IgD-negative memory B cell (primary cell): ENCODE measurements around the gene TMEM250. TPM values are rescaled to one million over a fixed set of nuclear protein-coding genes. Genes with fewer than 3 reads are reported as not detected.

Source experiments
- H3K27ac Mint-ChIP-seq, 3 donors: one replicate each; pipeline ENCODE4 v1.8.0; 2020 to 2022; ENCODE audit warnings: mild to moderate bottlenecking in 3 of 3, mixed read lengths in 3 of 3, moderate library complexity in 1 of 3
- H3K27me3 Mint-ChIP-seq: one replicate; pipeline ENCODE4 v1.8.0; 2021; ENCODE audit warnings: mixed read lengths
- H3K36me3 Mint-ChIP-seq: one replicate; pipeline ENCODE4 v1.8.0; 2020; ENCODE audit warnings: mild to moderate bottlenecking, mixed read lengths
- H3K4me1 Mint-ChIP-seq, 3 donors: one replicate each; pipeline ENCODE4 v1.8.0; 2020 to 2022; ENCODE audit warnings: mixed read lengths in 3 of 3, mild to moderate bottlenecking in 1 of 3
- H3K4me3 Mint-ChIP-seq, 4 donors: one replicate each; pipeline ENCODE4 v1.8.0; 2020 to 2022; ENCODE audit warnings: mild to moderate bottlenecking in 4 of 4, mixed read lengths in 4 of 4, moderate library complexity in 3 of 4
- H3K9me3 Mint-ChIP-seq, 3 donors: one replicate each; pipeline ENCODE4 v1.8.0; 2020 to 2021; ENCODE audit warnings: mixed read lengths in 3 of 3, mild to moderate bottlenecking in 1 of 3
- polyA plus RNA-seq: library from polyadenylated mRNA; unstranded; fragments of 300-500 nt; fragmentation: Illumina TruSeq; gene quantifications from one replicate; pipeline ENCODE4 v1.2.3, GENCODE V29; 2021

TMEM250 gene
- polyA plus RNA-seq: 30.3 TPM

GRCh38 chr9:136118320-136119060 lies at the start of gene TMEM250:
TMEM250 (minus strand) TSS chr9:136118875; CDS start chr9:136116900, 1,975 bp downstream.
- Mint-ChIP-seq H3K27ac (peak within 1 kb of the TSS; percentile 91 to 97 (median 93)), H3K9me3 (no peaks in the 10 kb centered on the region), H3K27me3 (no peaks in the 10 kb centered on the region), H3K36me3 (peaks cover 2% of the 10 kb centered on the region), H3K4me1 (peaks cover 0 to 9% (median 2%) of the 10 kb centered on the region in 3 donors), H3K4me3 (peak within 1 kb of the TSS; percentile 82 to 95 (median 92))

DNA sequence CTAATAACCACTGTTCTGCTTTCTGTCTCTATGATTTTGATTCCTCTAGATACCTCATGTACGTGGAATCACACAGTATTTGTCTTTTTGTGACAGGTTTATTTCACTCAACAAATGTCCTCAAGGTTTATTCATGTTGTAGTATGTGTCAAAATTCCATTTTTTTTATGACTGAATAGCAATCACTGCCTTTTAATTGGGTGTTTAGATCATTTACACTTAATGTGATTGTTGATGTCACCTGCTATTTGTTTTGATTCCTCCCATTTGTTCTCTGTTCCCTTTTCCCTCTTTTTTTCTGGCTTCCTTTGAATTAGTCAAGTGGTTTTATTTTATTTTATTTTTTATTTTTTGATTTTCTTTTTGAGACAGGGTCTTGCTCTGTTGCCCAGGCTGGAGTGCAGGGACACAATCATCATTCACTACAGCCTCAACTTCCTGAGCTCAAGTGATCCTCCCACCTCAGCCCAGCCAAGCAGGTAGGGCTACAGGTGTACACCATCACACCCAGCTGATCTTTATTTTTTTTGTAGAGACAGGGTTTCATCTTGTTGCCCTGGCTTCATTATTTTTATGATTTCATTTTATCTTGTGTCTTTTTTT lies 44.7 kb upstream of the TMEM250 start:
- peaks cover 3% of the 10 kb centered on the region for H3K27me3 Mint-ChIP-seq
- no peaks in the 10 kb centered on the region for H3K4me1 Mint-ChIP-seq
- no peak overlapping the region for H3K4me3 Mint-ChIP-seq
- H3K36me3 Mint-ChIP-seq: no peaks in the 10 kb centered on the region
- no peak overlapping the region for H3K27ac Mint-ChIP-seq
- peaks cover 0 to 6% (median 5%) of the 10 kb centered on the region in 3 donors for H3K9me3 Mint-ChIP-seq

DNA sequence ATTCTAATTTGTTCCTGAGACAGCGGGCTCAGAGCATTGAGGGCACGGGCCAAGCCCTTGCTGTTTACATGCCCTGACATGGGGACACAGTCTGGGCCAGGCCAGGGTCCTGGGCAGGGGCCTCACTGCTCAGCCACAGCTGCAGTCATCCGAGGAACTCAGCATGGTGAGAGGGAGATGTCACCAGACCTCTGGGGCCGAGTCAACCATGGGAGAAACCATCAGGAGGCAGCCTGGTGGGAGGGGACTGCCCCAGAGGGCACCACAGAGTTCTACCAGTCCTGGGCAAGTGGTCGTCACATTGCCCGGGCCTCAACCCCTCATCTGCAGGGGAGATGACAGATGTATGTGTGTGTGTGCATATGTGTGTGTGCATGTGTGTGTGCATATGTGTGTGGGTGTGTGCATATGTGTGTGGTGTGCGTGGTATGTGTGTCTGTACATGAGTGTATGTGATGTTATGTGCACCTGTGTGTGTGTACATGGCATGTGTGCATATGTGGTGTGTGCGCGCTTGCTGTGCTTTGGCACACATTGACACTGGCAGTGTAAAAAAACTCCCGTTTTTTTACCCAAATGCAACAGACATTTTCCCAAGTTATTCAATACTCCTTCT lies 42.4 kb upstream of the TMEM250 start:
- no peaks in the 10 kb centered on the region for H3K36me3 Mint-ChIP-seq
- H3K9me3 Mint-ChIP-seq: peaks cover 0 to 6% (median 5%) of the 10 kb centered on the region in 3 donors
- no peak overlapping the region for H3K4me3 Mint-ChIP-seq
- no peak overlapping the region for H3K27ac Mint-ChIP-seq
- peaks cover 4% of the 10 kb centered on the region for H3K27me3 Mint-ChIP-seq
- no peaks in the 10 kb centered on the region for H3K4me1 Mint-ChIP-seq

DNA sequence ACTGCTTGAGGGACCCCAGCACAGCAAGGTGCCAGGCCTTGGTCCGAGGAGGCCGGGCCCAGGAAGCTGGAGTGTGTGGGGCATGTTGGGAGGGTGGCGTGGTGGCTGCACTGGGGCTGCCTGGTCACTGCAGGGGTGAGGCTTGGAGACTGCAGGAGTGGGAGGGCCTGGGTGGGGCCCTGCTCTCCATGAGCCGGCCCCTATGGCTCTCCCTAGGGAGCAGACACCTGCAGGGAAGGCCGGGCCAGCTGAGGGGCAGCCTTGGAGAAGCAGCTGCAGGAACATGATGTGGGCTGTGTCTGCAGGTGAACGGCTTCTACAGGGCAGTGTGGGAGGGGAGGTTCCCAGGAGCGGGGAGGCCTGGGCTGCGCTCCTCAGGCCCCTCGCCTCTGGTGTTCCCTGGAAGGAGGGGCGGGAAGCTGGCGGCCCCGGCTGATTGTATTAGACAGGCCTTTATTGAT lies 41.7 kb upstream of the TMEM250 start:
- Mint-ChIP-seq H3K27ac (no peak overlapping the region), H3K9me3 (peaks cover 0 to 6% (median 5%) of the 10 kb centered on the region in 3 donors), H3K4me1 (no peaks in the 10 kb centered on the region), H3K4me3 (no peak overlapping the region), H3K36me3 (no peaks in the 10 kb centered on the region), H3K27me3 (peaks cover 7% of the 10 kb centered on the region)

DNA sequence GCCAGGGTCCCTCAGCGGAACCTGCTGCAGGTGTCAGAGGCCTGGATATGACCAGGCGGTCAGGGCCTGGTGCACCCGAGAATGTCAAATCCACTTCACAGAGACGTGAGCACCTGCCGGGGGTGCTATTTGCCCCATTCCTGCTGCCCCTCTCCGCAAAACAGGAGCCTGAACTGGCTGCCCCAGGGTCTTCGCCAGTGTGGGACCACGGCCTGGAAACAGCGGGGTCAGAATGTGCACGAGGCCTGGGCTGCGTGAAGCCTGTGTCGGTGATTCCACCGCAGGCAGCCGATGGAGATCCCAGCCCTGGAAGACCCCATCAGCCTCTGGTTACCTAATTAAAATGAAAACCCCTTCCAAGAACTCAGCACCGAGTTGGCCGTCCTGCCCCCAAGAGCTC lies 41.2 kb upstream of the TMEM250 start:
- Mint-ChIP-seq H3K27me3 (peaks cover 10% of the 10 kb centered on the region), H3K27ac (no peak overlapping the region), H3K9me3 (peaks cover 0 to 5% (median 5%) of the 10 kb centered on the region in 3 donors), H3K36me3 (no peaks in the 10 kb centered on the region), H3K4me1 (no peaks in the 10 kb centered on the region), H3K4me3 (no peak overlapping the region)

DNA sequence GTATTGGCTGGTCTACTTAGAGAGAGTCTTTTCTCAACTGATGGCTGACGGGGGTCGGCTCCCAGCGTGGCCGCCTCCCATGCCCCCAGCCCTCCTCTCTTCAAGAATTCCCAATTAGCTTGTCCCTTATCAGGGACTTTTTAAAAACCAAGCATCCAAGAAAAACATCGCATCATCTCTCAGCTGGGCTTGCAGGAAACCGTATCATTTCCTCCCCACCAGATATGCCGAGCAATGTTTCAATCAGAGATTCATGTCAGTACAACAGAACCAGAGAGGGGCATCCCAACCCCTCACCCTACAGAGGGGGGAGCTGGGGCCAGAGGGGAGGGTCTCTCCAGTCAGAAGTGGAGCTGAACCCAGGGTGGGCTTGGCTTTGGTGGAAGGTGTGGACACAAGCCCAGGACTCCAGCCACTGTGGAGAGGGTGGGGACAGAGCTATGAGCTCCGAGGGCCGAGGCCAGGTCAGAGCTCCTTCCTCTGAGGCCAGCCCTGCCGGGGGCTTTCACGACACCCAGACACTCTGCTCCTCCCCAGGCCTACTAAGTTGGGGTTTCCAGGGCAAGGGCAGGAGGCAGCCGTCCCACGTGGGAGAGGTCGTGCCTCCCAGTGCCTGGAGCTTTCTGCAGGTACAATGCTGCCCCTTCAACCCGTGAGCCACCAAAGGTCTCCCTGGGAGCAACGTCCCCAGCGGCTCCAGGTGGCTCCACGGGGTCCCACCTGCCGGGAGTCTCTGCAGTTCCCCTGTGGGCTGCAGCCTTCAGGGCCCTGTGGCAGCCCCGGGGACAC lies 39.0 kb upstream of the TMEM250 start:
- Mint-ChIP-seq H3K4me1 (no peaks in the 10 kb centered on the region), H3K27me3 (peaks cover 10% of the 10 kb centered on the region), H3K9me3 (no peaks in the 10 kb centered on the region), H3K36me3 (no peaks in the 10 kb centered on the region), H3K4me3 (no peak overlapping the region), H3K27ac (no peak overlapping the region)

DNA sequence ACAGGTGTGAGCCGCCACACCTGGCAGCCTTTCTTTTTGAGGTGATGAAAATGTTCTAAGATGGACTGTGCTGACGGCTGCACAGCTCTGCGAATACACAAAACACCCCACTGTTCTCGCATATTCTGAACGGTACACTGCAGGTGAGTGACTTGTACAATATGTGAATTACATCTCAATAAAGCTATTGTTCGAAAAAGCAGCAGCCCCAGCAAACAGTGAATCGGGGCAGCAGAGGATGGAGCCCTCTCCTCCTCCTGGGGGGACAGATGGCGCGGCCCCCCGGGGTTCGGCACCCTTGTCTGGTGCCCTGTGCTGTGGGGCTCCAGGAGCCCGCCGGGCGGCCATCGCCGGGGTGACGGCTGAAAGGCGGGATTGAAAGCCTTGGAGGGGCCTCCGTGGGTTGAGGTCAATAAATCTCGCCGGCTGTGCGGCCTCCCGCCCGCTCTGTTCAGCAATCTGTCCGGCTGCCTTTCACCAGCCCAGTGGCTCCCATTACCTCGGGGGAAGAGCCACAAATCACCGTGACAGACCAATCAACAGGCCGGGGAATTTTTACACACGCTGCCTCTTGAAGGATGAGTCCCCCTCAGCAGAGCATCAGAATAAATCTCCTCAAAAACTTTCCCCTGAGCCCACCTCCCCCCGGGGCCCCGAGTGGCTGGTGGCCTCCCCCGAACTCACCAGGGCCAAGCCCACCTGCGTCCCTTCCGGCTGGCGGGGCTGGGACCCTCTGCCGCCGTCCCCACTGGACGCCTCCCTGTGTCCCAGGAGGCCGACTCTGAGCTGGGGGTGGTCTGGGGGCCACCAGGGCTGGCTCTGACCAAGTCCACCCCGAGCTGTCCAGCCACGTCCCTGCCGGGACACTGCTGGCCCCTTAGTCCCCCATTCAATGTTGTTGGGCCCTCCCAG lies 37.8 kb upstream of the TMEM250 start:
- Mint-ChIP-seq H3K4me1 (peaks cover 0 to 3% (median 0%) of the 10 kb centered on the region in 3 donors), H3K4me3 (no peak overlapping the region), H3K27ac (no peak overlapping the region), H3K36me3 (no peaks in the 10 kb centered on the region), H3K9me3 (no peaks in the 10 kb centered on the region), H3K27me3 (peaks cover 10% of the 10 kb centered on the region)

DNA sequence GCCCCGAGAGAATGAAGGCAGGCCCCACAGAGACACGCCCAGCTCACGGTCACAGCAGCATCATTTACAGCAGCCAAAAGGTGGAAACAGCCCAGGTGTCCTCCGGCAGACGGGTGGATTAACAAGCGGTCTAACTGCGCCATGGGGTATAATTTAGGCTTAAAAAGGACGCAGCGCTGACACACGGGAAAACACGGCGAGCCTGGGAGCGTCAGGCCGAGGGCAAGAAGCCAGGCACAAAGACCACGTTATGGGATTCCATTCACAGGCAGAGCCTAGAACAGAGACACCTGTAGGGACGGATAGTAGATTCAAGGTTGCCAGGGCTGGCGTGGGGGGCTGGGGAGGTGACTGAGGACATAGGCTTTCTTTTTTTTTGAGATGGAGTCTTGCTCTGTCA lies 36.9 kb upstream of the TMEM250 start:
- Mint-ChIP-seq H3K9me3 (no peaks in the 10 kb centered on the region), H3K36me3 (no peaks in the 10 kb centered on the region), H3K4me3 (no peak overlapping the region), H3K27ac (no peak overlapping the region), H3K4me1 (peaks cover 0 to 3% (median 0%) of the 10 kb centered on the region in 3 donors), H3K27me3 (peaks cover 10% of the 10 kb centered on the region)

- peaks cover 0 to 3% (median 0%) of the 10 kb centered on the region in 3 donors for H3K4me1 Mint-ChIP-seq
- peaks cover 10% of the 10 kb centered on the region for H3K27me3 Mint-ChIP-seq
- no peaks in the 10 kb centered on the region for H3K36me3 Mint-ChIP-seq
- H3K4me3 Mint-ChIP-seq: no peak overlapping the region
- no peak overlapping the region for H3K27ac Mint-ChIP-seq
- no peaks in the 10 kb centered on the region for H3K9me3 Mint-ChIP-seq
Measured at GRCh38 chr9:136154943-136155342, 36.3 kb upstream of the TMEM250 start.

DNA sequence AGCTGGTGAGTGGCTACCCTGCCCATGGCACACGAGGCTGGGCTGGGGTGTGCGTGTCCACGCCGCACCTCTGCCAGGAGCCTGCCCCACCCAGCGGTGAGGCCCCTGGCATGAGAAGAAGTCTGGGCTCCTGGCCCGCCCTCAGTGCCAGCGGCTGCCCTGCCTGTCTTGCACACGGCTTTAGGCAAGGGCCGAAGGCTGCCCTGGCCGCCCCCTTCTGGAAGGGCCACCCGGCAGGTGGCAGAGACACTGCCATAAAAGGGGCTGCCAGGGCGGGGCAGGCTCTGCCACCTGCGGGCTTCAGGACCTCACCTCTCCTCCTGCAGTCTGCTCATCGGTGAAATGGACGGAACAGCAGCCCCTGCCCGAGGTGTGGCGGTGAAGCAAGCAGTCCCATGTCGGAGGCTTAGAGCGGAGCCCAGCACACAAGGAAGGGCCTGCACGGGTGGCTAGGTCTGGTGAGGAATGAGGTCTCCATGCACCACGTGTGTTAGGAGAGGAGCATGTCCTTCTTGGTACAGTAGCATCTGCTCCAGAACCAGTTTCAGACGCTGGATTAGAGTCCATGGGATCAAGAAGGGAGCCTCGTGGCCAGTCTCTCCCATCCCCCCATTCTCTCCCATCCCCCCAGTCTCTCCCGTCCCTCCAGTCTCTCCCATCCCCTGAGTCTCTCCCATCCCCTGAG lies 34.8 kb upstream of the TMEM250 start:
- peaks cover 0 to 3% (median 0%) of the 10 kb centered on the region in 3 donors for H3K4me1 Mint-ChIP-seq
- peaks cover 11% of the 10 kb centered on the region for H3K27me3 Mint-ChIP-seq
- H3K36me3 Mint-ChIP-seq: no peaks in the 10 kb centered on the region
- H3K4me3 Mint-ChIP-seq: no peak overlapping the region
- H3K27ac Mint-ChIP-seq: no peak overlapping the region
- H3K9me3 Mint-ChIP-seq: no peaks in the 10 kb centered on the region

DNA sequence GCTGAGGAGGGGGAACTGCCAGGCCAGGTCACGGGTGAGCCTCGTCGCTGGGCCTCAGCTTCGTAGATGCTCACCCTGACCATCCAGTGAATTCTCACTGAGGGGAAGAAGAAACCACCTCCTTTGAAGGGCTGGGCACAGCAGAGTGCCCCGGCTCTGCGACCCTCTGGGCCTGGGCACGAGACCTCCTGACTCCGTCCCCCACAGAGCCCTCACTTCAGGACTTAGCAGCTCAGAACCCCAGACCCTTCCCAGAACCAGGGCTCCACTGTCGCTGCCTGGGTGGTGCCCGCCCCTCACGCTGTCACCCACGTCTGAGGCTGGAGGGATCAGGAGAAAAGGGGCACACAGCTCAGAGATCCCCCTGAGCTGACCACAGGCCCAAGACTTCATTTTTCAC lies 34.3 kb upstream of the TMEM250 start:
- no peak overlapping the region for H3K4me3 Mint-ChIP-seq
- peaks cover 11% of the 10 kb centered on the region for H3K27me3 Mint-ChIP-seq
- H3K4me1 Mint-ChIP-seq: peaks cover 0 to 3% (median 0%) of the 10 kb centered on the region in 3 donors
- no peaks in the 10 kb centered on the region for H3K36me3 Mint-ChIP-seq
- no peaks in the 10 kb centered on the region for H3K9me3 Mint-ChIP-seq
- H3K27ac Mint-ChIP-seq: no peak overlapping the region

- H3K9me3 Mint-ChIP-seq: no peaks in the 10 kb centered on the region
- H3K27me3 Mint-ChIP-seq: peaks cover 11% of the 10 kb centered on the region
- peaks cover 0 to 3% (median 0%) of the 10 kb centered on the region in 3 donors for H3K4me1 Mint-ChIP-seq
- no peaks in the 10 kb centered on the region for H3K36me3 Mint-ChIP-seq
- H3K4me3 Mint-ChIP-seq: no peak overlapping the region
- H3K27ac Mint-ChIP-seq: no peak overlapping the region
Measured at GRCh38 chr9:136152543-136152866, 33.8 kb upstream of the TMEM250 start.

DNA sequence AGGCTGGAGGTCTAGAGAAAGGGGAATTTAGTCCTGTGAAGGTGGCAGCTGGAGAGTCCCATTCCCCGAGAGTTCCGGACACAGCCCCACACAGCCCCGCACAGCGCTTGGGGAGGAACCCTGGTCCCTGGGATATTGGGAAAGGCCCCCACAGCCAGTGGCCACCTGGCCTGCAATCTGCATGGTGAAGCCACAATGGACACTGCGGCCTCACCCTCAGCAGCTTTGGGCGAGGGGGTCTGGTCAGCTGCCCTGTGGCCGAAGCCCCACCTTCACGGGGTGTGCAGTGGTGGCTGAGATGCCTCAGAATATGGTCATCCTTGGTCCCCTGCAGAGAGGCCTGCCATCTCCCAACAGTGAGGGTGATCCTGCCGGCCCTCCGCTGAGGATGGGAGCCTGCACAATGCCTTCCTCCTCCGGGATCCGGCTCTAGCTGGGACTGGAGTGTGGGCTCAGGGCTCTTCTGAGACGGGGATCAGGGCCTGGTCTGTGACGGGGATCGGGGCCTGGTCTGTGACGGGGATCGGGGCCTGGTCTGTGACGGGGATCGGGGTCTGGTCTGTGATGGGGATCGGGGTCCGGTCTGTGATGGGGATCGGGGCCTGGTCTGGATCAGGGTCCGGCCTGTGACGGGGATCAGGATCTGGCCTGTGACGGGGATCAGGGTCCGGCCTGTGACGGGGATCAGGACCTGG lies 33.3 kb upstream of the TMEM250 start:
- Mint-ChIP-seq H3K4me3 (no peak overlapping the region), H3K36me3 (no peaks in the 10 kb centered on the region), H3K27me3 (peaks cover 9% of the 10 kb centered on the region), H3K27ac (no peak overlapping the region), H3K9me3 (no peaks in the 10 kb centered on the region), H3K4me1 (peaks cover 0 to 3% (median 0%) of the 10 kb centered on the region in 3 donors)
